Omental fat pad (tissue), 4 donors: ENCODE measurements around the gene EIF4G3. TPM values are rescaled to one million over a fixed set of nuclear protein-coding genes. Genes with fewer than 3 reads are reported as not detected.

Experiments used
- ATAC-seq: fragments of 150-250 bp; one replicate; pipeline ENCODE4 v1.9.1; 2016; ENCODE audit warnings: mild to moderate bottlenecking, moderate library complexity; ENCODE audit not compliant: low FRiP score
- DNase-seq: peaks from one replicate; pipeline ENCODE4 v3.0.0-alpha.2; 2019; ENCODE audit warnings: low spot score
- total RNA-seq, 4 donors: library from RNA; depleted of rRNA; stranded (reverse); fragments of >200 nt; gene quantifications; one replicate each; pipeline ENCODE4 v1.1.0, GENCODE V29; 2016
- TF ChIP-seq, protein P1 (sequence below), 3 donors: fragments of 450-650 bp; IDR thresholded peaks; one replicate each; pipeline ENCODE4 v1.5.1; 2016 to 2017; ENCODE audit warnings: antibody characterized with exemption in 3 of 3, mild to moderate bottlenecking in 3 of 3, moderate library complexity in 2 of 3

The EIF4G3 gene
- total RNA-seq, 4 donors from 2014 or later, result 50.2 to 69.5 (median 51.8) TPM

DNA sequence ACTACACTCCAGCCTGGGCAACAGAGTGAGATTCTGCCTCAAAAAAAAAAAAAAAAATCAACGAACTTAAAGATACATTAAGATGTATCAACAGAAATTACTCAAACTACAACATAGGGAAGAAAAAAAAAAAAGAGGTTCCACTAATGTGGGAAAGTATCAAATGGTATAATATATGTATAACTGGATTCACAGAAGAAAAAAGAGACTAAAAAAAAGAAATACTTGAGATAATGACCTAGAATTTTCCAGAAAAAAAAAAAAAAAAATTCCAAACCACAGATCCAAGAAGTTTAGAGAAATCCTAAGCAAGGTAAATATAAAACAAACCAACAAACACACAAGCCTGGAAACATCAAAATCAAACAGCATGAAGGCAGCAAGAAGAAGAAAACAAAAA lies 45.5 kb downstream of the EIF4G3 start:
- DNase-seq (no peak), ATAC-seq (no peak)
- TF ChIP-seq, protein P1, sequence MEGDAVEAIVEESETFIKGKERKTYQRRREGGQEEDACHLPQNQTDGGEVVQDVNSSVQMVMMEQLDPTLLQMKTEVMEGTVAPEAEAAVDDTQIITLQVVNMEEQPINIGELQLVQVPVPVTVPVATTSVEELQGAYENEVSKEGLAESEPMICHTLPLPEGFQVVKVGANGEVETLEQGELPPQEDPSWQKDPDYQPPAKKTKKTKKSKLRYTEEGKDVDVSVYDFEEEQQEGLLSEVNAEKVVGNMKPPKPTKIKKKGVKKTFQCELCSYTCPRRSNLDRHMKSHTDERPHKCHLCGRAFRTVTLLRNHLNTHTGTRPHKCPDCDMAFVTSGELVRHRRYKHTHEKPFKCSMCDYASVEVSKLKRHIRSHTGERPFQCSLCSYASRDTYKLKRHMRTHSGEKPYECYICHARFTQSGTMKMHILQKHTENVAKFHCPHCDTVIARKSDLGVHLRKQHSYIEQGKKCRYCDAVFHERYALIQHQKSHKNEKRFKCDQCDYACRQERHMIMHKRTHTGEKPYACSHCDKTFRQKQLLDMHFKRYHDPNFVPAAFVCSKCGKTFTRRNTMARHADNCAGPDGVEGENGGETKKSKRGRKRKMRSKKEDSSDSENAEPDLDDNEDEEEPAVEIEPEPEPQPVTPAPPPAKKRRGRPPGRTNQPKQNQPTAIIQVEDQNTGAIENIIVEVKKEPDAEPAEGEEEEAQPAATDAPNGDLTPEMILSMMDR (IDR thresholded peaks at IDR 0.05), result no peak

DNA sequence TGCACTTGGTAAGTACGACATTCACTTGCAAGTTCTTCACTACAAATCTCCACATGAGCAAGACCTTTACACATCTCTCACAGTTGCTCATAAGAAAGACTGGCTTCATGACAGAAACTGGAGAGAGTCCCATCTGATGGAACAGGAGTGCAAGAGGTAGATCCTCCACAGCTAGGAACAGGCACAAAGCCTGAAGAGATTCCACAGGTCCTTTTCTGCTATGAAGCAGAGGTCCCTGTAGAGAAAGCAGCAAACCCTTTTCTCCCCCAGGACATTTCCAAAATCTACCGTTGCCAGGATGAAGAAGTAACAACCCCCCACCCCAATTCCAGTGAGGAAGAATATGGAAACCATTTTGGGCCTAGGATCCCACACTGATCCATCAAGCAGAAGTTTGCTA lies 47.3 kb downstream of the EIF4G3 start:
- DNase-seq, result no peak
- TF ChIP-seq, protein P1 (IDR thresholded peaks at IDR 0.05), result no peak
- ATAC-seq, result no peak

DNA sequence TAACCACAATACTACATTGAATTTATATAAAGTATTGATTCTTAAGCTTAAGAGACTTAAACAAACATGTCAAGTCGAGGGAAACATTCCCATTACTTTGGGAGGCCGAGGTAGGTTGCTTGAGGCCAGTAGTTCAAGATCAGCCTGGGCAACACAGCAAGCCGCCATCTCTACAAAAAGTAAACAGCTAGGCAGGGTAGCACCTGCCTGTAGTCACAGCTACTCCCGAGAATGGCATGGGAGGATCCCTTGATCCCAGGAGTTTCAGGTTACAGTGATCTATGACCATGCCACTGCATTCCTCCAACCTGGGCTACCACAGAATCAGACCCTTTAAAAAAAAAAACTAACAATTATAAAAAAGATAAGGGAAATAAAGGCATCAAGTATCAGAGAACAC lies 50.4 kb downstream of the EIF4G3 start:
- no peak for DNase-seq
- TF ChIP-seq, protein P1 (IDR thresholded peaks at IDR 0.05), result no peak
- no peak for ATAC-seq

DNA sequence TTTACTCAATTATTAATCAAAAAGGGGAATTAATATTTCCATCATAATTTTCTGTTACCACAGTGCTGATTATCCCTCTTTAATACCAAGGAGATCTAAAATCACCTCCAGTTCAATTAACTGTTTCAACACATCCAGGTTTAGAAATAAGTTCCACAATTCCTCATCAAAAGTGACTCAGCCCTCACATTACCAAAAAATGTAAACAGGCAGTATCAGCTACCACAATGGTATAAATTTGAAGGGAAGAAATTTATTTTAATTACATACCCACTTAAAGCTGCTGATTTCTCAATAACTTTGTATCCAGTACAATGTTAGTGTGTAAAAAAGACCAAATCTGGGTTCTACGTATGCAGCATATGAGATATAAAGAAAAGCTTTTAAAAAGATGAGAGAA lies 51.9 kb downstream of the EIF4G3 start:
- no peak for ATAC-seq
- TF ChIP-seq, protein P1 (IDR thresholded peaks at IDR 0.05), result no peak

DNA sequence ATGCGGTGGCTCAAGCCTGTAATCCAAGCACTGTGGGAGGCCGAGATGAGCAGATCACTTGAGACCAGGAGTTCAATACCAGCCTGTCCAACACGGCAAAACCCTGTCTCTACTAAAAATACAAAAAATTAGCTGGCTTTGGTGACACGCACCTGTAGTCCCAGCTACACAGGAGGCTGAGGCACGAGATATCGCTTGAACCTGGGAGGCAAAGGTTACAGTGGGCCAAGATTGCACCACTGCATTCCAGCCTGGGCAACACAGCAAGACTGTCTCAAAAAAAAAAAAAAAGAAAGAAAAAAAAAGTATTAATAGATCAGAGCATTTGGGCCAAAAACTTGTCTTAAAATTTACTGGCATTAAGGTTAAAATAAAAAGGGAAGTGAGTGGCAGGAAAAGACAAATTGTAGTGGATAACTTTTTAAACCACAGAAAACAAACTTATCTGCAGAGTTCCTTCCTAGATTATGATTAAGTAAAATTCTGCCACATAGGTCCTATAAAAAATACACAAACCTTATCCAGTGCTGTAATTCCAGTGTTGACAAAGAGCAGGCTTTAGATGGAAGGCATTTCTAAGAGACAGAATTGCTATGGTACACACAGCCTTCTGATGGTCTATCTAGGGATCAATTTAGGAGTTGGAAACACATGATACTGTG lies 53.3 kb downstream of the EIF4G3 start:
- TF ChIP-seq, protein P1 (IDR thresholded peaks at IDR 0.05), result no peak
- ATAC-seq, result no peak

More for the DNA sequence above, 51.9 kb downstream of the EIF4G3 start:
- DNase-seq, result no peak

DNA sequence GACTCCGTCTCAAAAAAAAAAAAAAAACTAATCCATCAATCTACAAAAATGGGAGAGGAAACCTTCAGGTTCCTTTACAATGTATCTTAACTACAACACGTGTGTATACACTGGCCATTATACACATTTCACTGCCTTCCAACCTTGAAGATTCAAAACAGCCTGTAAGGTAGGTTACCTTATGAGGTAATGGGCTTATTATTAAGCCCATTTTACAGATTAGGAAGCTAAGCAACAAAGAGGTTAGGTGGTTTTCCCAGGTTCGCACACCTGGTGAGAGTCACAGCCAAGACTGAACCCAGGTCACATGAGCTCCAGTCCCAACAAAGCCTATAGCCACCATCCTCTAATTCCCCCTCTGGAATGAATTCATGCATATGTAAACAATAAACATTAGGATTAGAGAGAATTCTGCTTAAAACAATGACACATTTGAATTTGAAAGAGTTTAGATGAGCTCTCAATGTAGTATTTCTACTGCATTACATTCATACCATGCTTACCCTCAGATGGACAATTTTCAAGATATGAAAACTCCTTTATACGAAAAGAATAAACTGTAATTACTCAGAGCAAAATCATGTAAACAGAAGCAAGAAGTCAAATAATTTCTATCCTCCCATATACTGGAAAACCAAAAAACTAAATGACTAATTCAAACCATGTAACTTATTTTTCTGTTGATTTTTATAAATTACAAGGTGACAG lies 54.8 kb downstream of the EIF4G3 start:
- TF ChIP-seq, protein P1 (IDR thresholded peaks at IDR 0.05), result no peak
- ATAC-seq (no peak), DNase-seq (no peak)

More for the DNA sequence above, 53.3 kb downstream of the EIF4G3 start:
- no peak for DNase-seq

DNA sequence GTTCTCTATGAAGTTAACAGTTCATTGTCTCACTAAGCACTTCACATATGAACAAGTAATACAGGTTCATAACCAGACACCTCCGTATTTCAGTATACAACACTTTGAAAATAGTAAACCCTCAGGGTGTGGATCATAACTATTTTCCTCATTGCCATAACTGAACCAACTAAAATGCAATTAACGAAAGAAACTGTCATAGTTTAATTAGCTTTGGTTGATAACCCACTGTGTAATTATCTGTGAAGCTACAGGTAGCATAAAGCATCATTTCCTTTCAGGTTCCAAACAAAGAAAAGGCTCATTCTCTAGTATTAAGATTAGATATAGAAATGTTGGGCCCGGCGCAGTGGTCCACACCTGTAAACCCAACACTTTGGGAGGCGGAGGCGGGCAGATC lies 58.5 kb downstream of the EIF4G3 start:
- ATAC-seq (no peak), DNase-seq (no peak)
- TF ChIP-seq, protein P1 (IDR thresholded peaks at IDR 0.05), result no peak
